ENCODE measurements around the gene AQP9.

The AQP9 gene

GRCh38 chr15:58154769-58155168, 16.6 kb downstream of the AQP9 start:
- ATAC-seq (no peak), DNase-seq (ENCODE audit: low spot score in 2 of 2) (no peak)
- Mint-ChIP-seq H3K4me3 (no peak overlapping the region), H3K27ac (no peak overlapping the region), H3K4me1 (no peaks in the 10 kb centered on the region), H3K36me3 (no peaks in the 10 kb centered on the region), H3K9me3 (no peaks in the 10 kb centered on the region)

GRCh38 chr15:58159827-58160386, 21.7 kb downstream of the AQP9 start:
- DNase-seq (ENCODE audit: low spot score in 2 of 2) (no peak), ATAC-seq (no peak)

GRCh38 chr15:58161436-58161930, 23.3 kb downstream of the AQP9 start:
- H3K27ac Mint-ChIP-seq = no peak overlapping the region
- no peak overlapping the region for H3K4me3 Mint-ChIP-seq
- no peaks in the 10 kb centered on the region for H3K4me1 Mint-ChIP-seq
- DNase-seq (ENCODE audit: low spot score in 2 of 2) (no peak), ATAC-seq (no peak)
- H3K9me3 Mint-ChIP-seq = no peaks in the 10 kb centered on the region
- H3K36me3 Mint-ChIP-seq = no peaks in the 10 kb centered on the region

More at GRCh38 chr15:58159827-58160386, 21.7 kb downstream of the AQP9 start:
- Mint-ChIP-seq H3K4me1 (no peaks in the 10 kb centered on the region), H3K36me3 (no peaks in the 10 kb centered on the region), H3K27ac (no peak overlapping the region), H3K4me3 (no peak overlapping the region), H3K9me3 (no peaks in the 10 kb centered on the region)

GRCh38 chr15:58163985-58164384, 25.8 kb downstream of the AQP9 start:
- no peaks in the 10 kb centered on the region for H3K4me1 Mint-ChIP-seq
- no peak overlapping the region for H3K27ac Mint-ChIP-seq
- H3K4me3 Mint-ChIP-seq = no peak overlapping the region
- H3K36me3 Mint-ChIP-seq = no peaks in the 10 kb centered on the region
- H3K9me3 Mint-ChIP-seq = no peaks in the 10 kb centered on the region
- ATAC-seq = no peak
- DNase-seq (ENCODE audit: low spot score in 2 of 2) = no peak

GRCh38 chr15:58164926-58165325, 26.7 kb downstream of the AQP9 start:
- no peaks in the 10 kb centered on the region for H3K9me3 Mint-ChIP-seq
- no peak for DNase-seq (ENCODE audit: low spot score in 2 of 2)
- no peak overlapping the region for H3K27ac Mint-ChIP-seq
- no peak for ATAC-seq
- no peaks in the 10 kb centered on the region for H3K4me1 Mint-ChIP-seq
- no peak overlapping the region for H3K4me3 Mint-ChIP-seq
- no peaks in the 10 kb centered on the region for H3K36me3 Mint-ChIP-seq

- ATAC-seq = no peak
- no peak for DNase-seq (ENCODE audit: low spot score in 2 of 2)
- no peaks in the 10 kb centered on the region for H3K4me1 Mint-ChIP-seq
Observed at GRCh38 chr15:58165661-58166060, 27.5 kb downstream of the AQP9 start.

GRCh38 chr15:58167095-58167691, 29.0 kb downstream of the AQP9 start:
- H3K36me3 Mint-ChIP-seq = no peaks in the 10 kb centered on the region
- no peak overlapping the region for H3K27ac Mint-ChIP-seq
- no peaks in the 10 kb centered on the region for H3K4me1 Mint-ChIP-seq
- H3K4me3 Mint-ChIP-seq = no peak overlapping the region
- DNase-seq (ENCODE audit: low spot score in 2 of 2) (no peak), ATAC-seq (no peak)
- H3K9me3 Mint-ChIP-seq = no peaks in the 10 kb centered on the region

More at GRCh38 chr15:58165661-58166060, 27.5 kb downstream of the AQP9 start:
- Mint-ChIP-seq H3K4me3 (no peak overlapping the region), H3K27ac (no peak overlapping the region), H3K36me3 (no peaks in the 10 kb centered on the region), H3K9me3 (no peaks in the 10 kb centered on the region)

- DNase-seq (ENCODE audit: low spot score in 2 of 2) = no peak
- Mint-ChIP-seq H3K4me1 (no peaks in the 10 kb centered on the region), H3K27ac (no peak overlapping the region), H3K36me3 (no peaks in the 10 kb centered on the region), H3K9me3 (no peaks in the 10 kb centered on the region), H3K4me3 (no peak overlapping the region)
- no peak for ATAC-seq
Observed at GRCh38 chr15:58169934-58170333, 31.8 kb downstream of the AQP9 start.

- no peaks in the 10 kb centered on the region for H3K9me3 Mint-ChIP-seq
- H3K4me1 Mint-ChIP-seq = no peaks in the 10 kb centered on the region
- no peaks in the 10 kb centered on the region for H3K36me3 Mint-ChIP-seq
- DNase-seq (ENCODE audit: low spot score in 2 of 2) = no peak
- no peak overlapping the region for H3K27ac Mint-ChIP-seq
- no peak overlapping the region for H3K4me3 Mint-ChIP-seq
- ATAC-seq = no peak
Observed at GRCh38 chr15:58171476-58172061, 33.4 kb downstream of the AQP9 start.

GRCh38 chr15:58174709-58175108, 36.5 kb downstream of the AQP9 start:
- Mint-ChIP-seq H3K27ac (no peak overlapping the region), H3K9me3 (no peaks in the 10 kb centered on the region), H3K4me1 (no peaks in the 10 kb centered on the region), H3K4me3 (no peak overlapping the region), H3K36me3 (no peaks in the 10 kb centered on the region)
- DNase-seq (ENCODE audit: low spot score in 2 of 2) (no peak), ATAC-seq (no peak)

- H3K36me3 Mint-ChIP-seq = no peaks in the 10 kb centered on the region
- ATAC-seq (no peak), DNase-seq (ENCODE audit: low spot score in 2 of 2) (no peak)
- no peaks in the 10 kb centered on the region for H3K4me1 Mint-ChIP-seq
- H3K9me3 Mint-ChIP-seq = no peaks in the 10 kb centered on the region
- no peak overlapping the region for H3K27ac Mint-ChIP-seq
- no peak overlapping the region for H3K4me3 Mint-ChIP-seq
Observed at GRCh38 chr15:58175955-58176354, 37.8 kb downstream of the AQP9 start.

GRCh38 chr15:58178668-58179067, 40.5 kb downstream of the AQP9 start:
- Mint-ChIP-seq H3K36me3 (no peaks in the 10 kb centered on the region), H3K27ac (no peak overlapping the region)

GRCh38 chr15:58179206-58179605, 41.0 kb downstream of the AQP9 start:
- no peak for DNase-seq (ENCODE audit: low spot score in 2 of 2)
- no peak for ATAC-seq

More at GRCh38 chr15:58178668-58179067, 40.5 kb downstream of the AQP9 start:
- Mint-ChIP-seq H3K9me3 (no peaks in the 10 kb centered on the region), H3K4me3 (no peak overlapping the region), H3K4me1 (no peaks in the 10 kb centered on the region)
- DNase-seq (ENCODE audit: low spot score in 2 of 2) (no peak), ATAC-seq (no peak)

GRCh38 chr15:58179741-58180381, 41.7 kb downstream of the AQP9 start:
- H3K4me3 Mint-ChIP-seq = no peak overlapping the region
- ATAC-seq (no peak), DNase-seq (ENCODE audit: low spot score in 2 of 2) (no peak)
- no peaks in the 10 kb centered on the region for H3K9me3 Mint-ChIP-seq
- H3K27ac Mint-ChIP-seq = no peak overlapping the region
- no peaks in the 10 kb centered on the region for H3K36me3 Mint-ChIP-seq
- H3K4me1 Mint-ChIP-seq = no peaks in the 10 kb centered on the region

More at GRCh38 chr15:58179206-58179605, 41.0 kb downstream of the AQP9 start:
- no peaks in the 10 kb centered on the region for H3K9me3 Mint-ChIP-seq
- no peaks in the 10 kb centered on the region for H3K36me3 Mint-ChIP-seq
- H3K27ac Mint-ChIP-seq = no peak overlapping the region
- H3K4me1 Mint-ChIP-seq = no peaks in the 10 kb centered on the region
- no peak overlapping the region for H3K4me3 Mint-ChIP-seq

- DNase-seq (ENCODE audit: low spot score in 2 of 2) (peak in 1 of 2 donors; percentile 51), ATAC-seq (peak; percentile 69)
- no peaks in the 10 kb centered on the region for H3K36me3 Mint-ChIP-seq
- no peak overlapping the region for H3K4me3 Mint-ChIP-seq
- no peaks in the 10 kb centered on the region for H3K9me3 Mint-ChIP-seq
- no peaks in the 10 kb centered on the region for H3K4me1 Mint-ChIP-seq
- no peak overlapping the region for H3K27ac Mint-ChIP-seq
Observed at GRCh38 chr15:58182460-58183163, 44.4 kb downstream of the AQP9 start.
